WERI-Rb-1 (cell line): Measurements from ENCODE around the gene INS.

Experiments used
- DNase-seq: peaks from one replicate; pipeline ENCODE4 v3.0.0-alpha.2; 2020
- H3K27ac ChIP-seq: fragments of 250-450 bp; sonication (Bioruptor Pico); 2 replicates; pipeline ENCODE4 v1.5.1; 2020; ENCODE audit warnings: mild to moderate bottlenecking, moderate library complexity
- H3K27me3 ChIP-seq: fragments of 250-450 bp; sonication (Bioruptor Pico); 2 replicates; pipeline ENCODE4 v1.5.1; 2021; ENCODE audit warnings: mild to moderate bottlenecking, low read depth, moderate library complexity; ENCODE audit not compliant: insufficient read depth, severe bottlenecking
- H3K36me3 ChIP-seq: fragments of 250-450 bp; sonication (Bioruptor Pico); 2 replicates; pipeline ENCODE4 v1.5.1; 2020; ENCODE audit warnings: mild to moderate bottlenecking, moderate library complexity
- H3K4me3 ChIP-seq: 2 replicates; pipeline ENCODE4 v1.5.1; 2011; ENCODE audit warnings: low read depth, mild to moderate bottlenecking, control low read depth, low read length
- H3K9me3 ChIP-seq: fragments of 250-450 bp; sonication (Bioruptor Pico); 2 replicates; pipeline ENCODE4 v1.5.1; 2021; ENCODE audit warnings: mild to moderate bottlenecking, moderate library complexity; ENCODE audit not compliant: severe bottlenecking
- TF ChIP-seq, protein P1 (sequence below): IDR thresholded peaks from 2 replicates; pipeline ENCODE4 v1.5.1; 2011; ENCODE audit warnings: low read depth, mild to moderate bottlenecking, control low read depth, inconsistent platforms, low read length

Gene INS

GRCh38 chr11:2190657-2191471 lies 29.9 kb upstream of the INS start:
- TF ChIP-seq, protein P1, sequence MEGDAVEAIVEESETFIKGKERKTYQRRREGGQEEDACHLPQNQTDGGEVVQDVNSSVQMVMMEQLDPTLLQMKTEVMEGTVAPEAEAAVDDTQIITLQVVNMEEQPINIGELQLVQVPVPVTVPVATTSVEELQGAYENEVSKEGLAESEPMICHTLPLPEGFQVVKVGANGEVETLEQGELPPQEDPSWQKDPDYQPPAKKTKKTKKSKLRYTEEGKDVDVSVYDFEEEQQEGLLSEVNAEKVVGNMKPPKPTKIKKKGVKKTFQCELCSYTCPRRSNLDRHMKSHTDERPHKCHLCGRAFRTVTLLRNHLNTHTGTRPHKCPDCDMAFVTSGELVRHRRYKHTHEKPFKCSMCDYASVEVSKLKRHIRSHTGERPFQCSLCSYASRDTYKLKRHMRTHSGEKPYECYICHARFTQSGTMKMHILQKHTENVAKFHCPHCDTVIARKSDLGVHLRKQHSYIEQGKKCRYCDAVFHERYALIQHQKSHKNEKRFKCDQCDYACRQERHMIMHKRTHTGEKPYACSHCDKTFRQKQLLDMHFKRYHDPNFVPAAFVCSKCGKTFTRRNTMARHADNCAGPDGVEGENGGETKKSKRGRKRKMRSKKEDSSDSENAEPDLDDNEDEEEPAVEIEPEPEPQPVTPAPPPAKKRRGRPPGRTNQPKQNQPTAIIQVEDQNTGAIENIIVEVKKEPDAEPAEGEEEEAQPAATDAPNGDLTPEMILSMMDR, result no peak
- H3K9me3 ChIP-seq, result no peaks in the 10 kb centered on the region
- no peaks in the 10 kb centered on the region for H3K36me3 ChIP-seq
- DNase-seq, result no peak
- no peak overlapping the region for H3K27ac ChIP-seq
- H3K4me3 ChIP-seq, result no peak overlapping the region
- peaks cover 8% of the 10 kb centered on the region for H3K27me3 ChIP-seq

GRCh38 chr11:2189938-2190656 lies 29.1 kb upstream of the INS start:
- Histone ChIP-seq H3K27ac (no peak overlapping the region), H3K9me3 (no peaks in the 10 kb centered on the region), H3K4me3 (no peak overlapping the region), H3K36me3 (no peaks in the 10 kb centered on the region), H3K27me3 (peaks cover 2% of the 10 kb centered on the region)
- TF ChIP-seq, protein P1, result no peak
- DNase-seq, result no peak

DNA sequence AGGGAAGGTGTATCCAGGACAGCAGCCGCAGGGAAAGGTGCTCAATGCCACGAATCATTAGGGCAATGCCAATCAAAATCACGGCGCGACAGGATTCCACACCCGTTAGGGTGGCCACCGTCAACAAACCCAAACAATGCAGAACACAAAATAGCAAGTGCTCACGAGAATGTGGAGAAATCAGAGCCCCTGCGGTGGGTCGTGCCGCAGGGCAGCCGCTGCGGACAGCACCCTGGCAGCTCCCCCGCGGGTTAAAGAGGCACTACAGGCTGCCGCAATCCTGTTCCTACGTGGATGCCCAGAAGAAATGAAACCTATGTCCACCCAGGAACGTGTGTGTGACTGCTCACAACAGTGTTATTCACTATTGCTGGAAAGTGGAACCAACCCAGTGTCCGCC lies 27.7 kb upstream of the INS start:
- TF ChIP-seq, protein P1, result no peak
- no peaks in the 10 kb centered on the region for H3K36me3 ChIP-seq
- H3K27me3 ChIP-seq, result peaks cover 2% of the 10 kb centered on the region

GRCh38 chr11:2187280-2187707 lies 26.3 kb upstream of the INS start:
- Histone ChIP-seq H3K9me3 (no peaks in the 10 kb centered on the region), H3K4me3 (no peak overlapping the region), H3K27ac (no peak overlapping the region), H3K27me3 (peaks cover 2% of the 10 kb centered on the region), H3K36me3 (no peaks in the 10 kb centered on the region)
- DNase-seq, result no peak
- TF ChIP-seq, protein P1, result no peak

More for the DNA sequence above, 27.7 kb upstream of the INS start:
- H3K27ac ChIP-seq, result no peak overlapping the region
- H3K9me3 ChIP-seq, result no peaks in the 10 kb centered on the region
- DNase-seq, result no peak
- H3K4me3 ChIP-seq, result no peak overlapping the region

DNA sequence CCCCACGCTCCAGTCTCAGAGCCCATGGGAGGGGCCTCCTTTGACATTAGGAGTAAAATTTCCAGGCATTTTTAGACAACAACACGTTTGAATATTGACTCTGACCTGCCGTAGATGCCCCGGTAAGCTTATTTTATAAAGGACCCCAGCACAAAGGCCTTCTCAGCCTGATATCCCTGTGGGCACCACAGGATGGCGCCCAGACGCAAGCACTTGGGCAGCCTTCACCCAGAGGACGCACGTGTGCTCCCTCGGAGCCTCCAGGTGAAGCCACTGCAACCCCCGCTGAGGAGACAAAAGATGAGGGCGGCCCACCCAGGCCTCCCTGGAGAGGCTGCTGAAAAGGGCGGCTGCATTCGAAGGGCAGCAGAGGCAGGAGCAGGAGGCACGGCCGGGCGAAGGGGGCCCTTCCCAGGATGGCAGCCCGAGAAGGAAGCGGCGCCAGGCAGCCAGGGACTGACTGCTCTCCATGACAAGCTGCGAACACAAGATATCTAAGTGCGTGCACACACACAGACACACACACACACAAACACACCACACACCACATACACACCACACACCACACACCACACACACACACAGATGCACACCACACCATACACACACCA lies 25.8 kb upstream of the INS start:
- no peaks in the 10 kb centered on the region for H3K9me3 ChIP-seq

More for the DNA sequence above, 25.8 kb upstream of the INS start:
- TF ChIP-seq, protein P1, result peak; percentile 79
- H3K27ac ChIP-seq, result no peak overlapping the region
- H3K36me3 ChIP-seq, result no peaks in the 10 kb centered on the region
- DNase-seq, result peak; percentile 60
- H3K4me3 ChIP-seq, result no peak overlapping the region
- H3K27me3 ChIP-seq, result peaks cover 2% of the 10 kb centered on the region
